Measurements from ENCODE around the gene NDUFA11. TPM values are rescaled to one million over a fixed set of nuclear protein-coding genes. Genes with fewer than 3 reads are reported as not detected.

The NDUFA11 gene
- polyA plus RNA-seq, 1 experiment = 168 TPM

GRCh38 chr19:5892772-5893275 lies 10.8 kb downstream of the NDUFA11 start:
- ChIA-PET CTCF (interaction anchor here (0.5 to 4.6 kb wide), 9 partner anchors 9 to 129 kb away, joined by 3 to 141 read pairs (median 4); partner anchors contain the start of gene NRTN), POLR2A (interaction anchor here (1.1 to 1.2 kb wide), 2 partner anchors 11 to 64 kb away, joined by 4 to 6 read pairs; partner anchors contain the start of genes NDUFA11 and VMAC)
- TF ChIP-seq, protein P1, sequence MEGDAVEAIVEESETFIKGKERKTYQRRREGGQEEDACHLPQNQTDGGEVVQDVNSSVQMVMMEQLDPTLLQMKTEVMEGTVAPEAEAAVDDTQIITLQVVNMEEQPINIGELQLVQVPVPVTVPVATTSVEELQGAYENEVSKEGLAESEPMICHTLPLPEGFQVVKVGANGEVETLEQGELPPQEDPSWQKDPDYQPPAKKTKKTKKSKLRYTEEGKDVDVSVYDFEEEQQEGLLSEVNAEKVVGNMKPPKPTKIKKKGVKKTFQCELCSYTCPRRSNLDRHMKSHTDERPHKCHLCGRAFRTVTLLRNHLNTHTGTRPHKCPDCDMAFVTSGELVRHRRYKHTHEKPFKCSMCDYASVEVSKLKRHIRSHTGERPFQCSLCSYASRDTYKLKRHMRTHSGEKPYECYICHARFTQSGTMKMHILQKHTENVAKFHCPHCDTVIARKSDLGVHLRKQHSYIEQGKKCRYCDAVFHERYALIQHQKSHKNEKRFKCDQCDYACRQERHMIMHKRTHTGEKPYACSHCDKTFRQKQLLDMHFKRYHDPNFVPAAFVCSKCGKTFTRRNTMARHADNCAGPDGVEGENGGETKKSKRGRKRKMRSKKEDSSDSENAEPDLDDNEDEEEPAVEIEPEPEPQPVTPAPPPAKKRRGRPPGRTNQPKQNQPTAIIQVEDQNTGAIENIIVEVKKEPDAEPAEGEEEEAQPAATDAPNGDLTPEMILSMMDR (IDR thresholded peaks at IDR 0.05; ENCODE audit: low read depth, low read length) = no peak
- H3K4me3 ChIP-seq (ENCODE audit: low read depth, low read length) = no peak overlapping the region
- H3K27me3 ChIP-seq (ENCODE audit: control insufficient read depth, insufficient read depth, low read length) = no peaks in the 10 kb centered on the region
- no peak overlapping the region for H3K27ac ChIP-seq (ENCODE audit: low read depth, low read length)
- DNase-seq (ENCODE audit: low read depth, low spot score) = no peak
- H3K9me3 ChIP-seq (ENCODE audit: control insufficient read depth, insufficient read depth, low read length) = no peaks in the 10 kb centered on the region; the same call in 1 of the 2 replicates

GRCh38 chr19:5891938-5892771 lies 11.4 kb downstream of the NDUFA11 start:
- CTCF ChIA-PET = interaction anchor here (0.6 to 4.6 kb wide), 10 partner anchors 11 to 100 kb away, joined by 3 to 141 read pairs (median 3); partner anchors contain the start of genes NDUFA11 and NRTN
- POLR2A ChIA-PET = interaction anchor here (0.6 to 1.1 kb wide), 3 partner anchors 8 to 88 kb away, joined by 4 to 6 read pairs (median 4); no protein-coding TSS in a partner anchor

GRCh38 chr19:5891572-5891937 lies 12.0 kb downstream of the NDUFA11 start:
- CTCF ChIA-PET = interaction anchor here (0.6 to 4.6 kb wide), 10 partner anchors 11 to 100 kb away, joined by 3 to 141 read pairs (median 3); partner anchors contain the start of genes NDUFA11 and NRTN
- Histone ChIP-seq H3K9me3 (ENCODE audit: control insufficient read depth, insufficient read depth, low read length) (no peaks in the 10 kb centered on the region; the same call in 1 of the 2 replicates), H3K27ac (ENCODE audit: low read depth, low read length) (no peak overlapping the region), H3K27me3 (ENCODE audit: control insufficient read depth, insufficient read depth, low read length) (no peaks in the 10 kb centered on the region), H3K4me3 (ENCODE audit: low read depth, low read length) (no peak overlapping the region)
- TF ChIP-seq, protein P1 (IDR thresholded peaks at IDR 0.05; ENCODE audit: low read depth, low read length) = no peak
- DNase-seq (ENCODE audit: low read depth, low spot score) = no peak
- POLR2A ChIA-PET = interaction anchor here (1.0 to 2.1 kb wide), 3 partner anchors 12 to 88 kb away, joined by 4 to 10 read pairs (median 7); partner anchors contain the start of gene NDUFA11

More at GRCh38 chr19:5891938-5892771, 11.4 kb downstream of the NDUFA11 start:
- TF ChIP-seq, protein P1 (IDR thresholded peaks at IDR 0.05; ENCODE audit: low read depth, low read length) = peak; percentile 83
- DNase-seq (ENCODE audit: low read depth, low spot score) = no peak
- Histone ChIP-seq H3K9me3 (ENCODE audit: control insufficient read depth, insufficient read depth, low read length) (no peaks in the 10 kb centered on the region; the same call in 1 of the 2 replicates), H3K27ac (ENCODE audit: low read depth, low read length) (no peak overlapping the region), H3K4me3 (ENCODE audit: low read depth, low read length) (no peak overlapping the region), H3K27me3 (ENCODE audit: control insufficient read depth, insufficient read depth, low read length) (no peaks in the 10 kb centered on the region)

GRCh38 chr19:5890099-5890498 lies 13.5 kb downstream of the NDUFA11 start:
- Histone ChIP-seq H3K27ac (ENCODE audit: low read depth, low read length) (peak overlapping the region; percentile 52), H3K9me3 (ENCODE audit: control insufficient read depth, insufficient read depth, low read length) (peaks cover 4% of the 10 kb centered on the region; the same call in 1 of the 2 replicates), H3K27me3 (ENCODE audit: control insufficient read depth, insufficient read depth, low read length) (no peaks in the 10 kb centered on the region), H3K4me3 (ENCODE audit: low read depth, low read length) (no peak overlapping the region)
- TF ChIP-seq, protein P1 (IDR thresholded peaks at IDR 0.05; ENCODE audit: low read depth, low read length) = no peak
- ChIA-PET POLR2A (interaction anchor here (1.3 to 2.1 kb wide), 3 partner anchors 14 to 86 kb away, joined by 8 to 10 read pairs (median 8); partner anchors contain the start of gene NDUFA11), CTCF (interaction anchor here (0.7 to 4.6 kb wide), 2 partner anchors 78 to 86 kb away, joined by 5 to 141 read pairs; partner anchors contain the start of gene NRTN)
- DNase-seq (ENCODE audit: low read depth, low spot score) = no peak
